ENCODE results near the gene CYP19A1. TPM values are rescaled to one million over a fixed set of nuclear protein-coding genes. Genes with fewer than 3 reads are reported as not detected.

Gene CYP19A1
- total RNA-seq, 1 donor from 2014 or later: not detected

GRCh38 chr15:51226576-51227210, 111.7 kb downstream of the CYP19A1 start:
- TF ChIP-seq, protein P1, sequence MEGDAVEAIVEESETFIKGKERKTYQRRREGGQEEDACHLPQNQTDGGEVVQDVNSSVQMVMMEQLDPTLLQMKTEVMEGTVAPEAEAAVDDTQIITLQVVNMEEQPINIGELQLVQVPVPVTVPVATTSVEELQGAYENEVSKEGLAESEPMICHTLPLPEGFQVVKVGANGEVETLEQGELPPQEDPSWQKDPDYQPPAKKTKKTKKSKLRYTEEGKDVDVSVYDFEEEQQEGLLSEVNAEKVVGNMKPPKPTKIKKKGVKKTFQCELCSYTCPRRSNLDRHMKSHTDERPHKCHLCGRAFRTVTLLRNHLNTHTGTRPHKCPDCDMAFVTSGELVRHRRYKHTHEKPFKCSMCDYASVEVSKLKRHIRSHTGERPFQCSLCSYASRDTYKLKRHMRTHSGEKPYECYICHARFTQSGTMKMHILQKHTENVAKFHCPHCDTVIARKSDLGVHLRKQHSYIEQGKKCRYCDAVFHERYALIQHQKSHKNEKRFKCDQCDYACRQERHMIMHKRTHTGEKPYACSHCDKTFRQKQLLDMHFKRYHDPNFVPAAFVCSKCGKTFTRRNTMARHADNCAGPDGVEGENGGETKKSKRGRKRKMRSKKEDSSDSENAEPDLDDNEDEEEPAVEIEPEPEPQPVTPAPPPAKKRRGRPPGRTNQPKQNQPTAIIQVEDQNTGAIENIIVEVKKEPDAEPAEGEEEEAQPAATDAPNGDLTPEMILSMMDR (IDR thresholded peaks at IDR 0.05; ENCODE audit: insufficient read depth, low read length, poor library complexity, severe bottlenecking): no peak

DNA sequence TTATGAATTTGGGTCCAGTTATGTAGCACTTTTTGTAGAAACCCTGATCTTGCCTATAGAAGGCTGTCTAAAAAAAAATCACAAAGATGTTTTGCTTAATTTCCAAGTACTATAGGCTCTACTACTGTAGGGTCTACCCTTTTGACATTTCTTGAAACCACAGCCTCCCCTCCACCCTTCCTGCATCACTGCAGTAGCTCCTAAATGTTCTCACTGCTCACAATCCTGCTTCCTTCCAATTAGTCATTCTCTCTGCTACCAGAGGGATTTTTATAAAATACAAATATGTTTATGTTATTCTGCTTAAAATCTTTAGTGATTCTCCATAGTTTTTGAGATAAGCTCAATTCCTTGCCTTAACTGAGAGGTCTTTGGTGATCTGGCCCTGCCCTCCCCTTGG, 114.0 kb downstream of the CYP19A1 start:
- no peaks in the 10 kb centered on the region for H3K36me3 ChIP-seq (ENCODE audit: control insufficient read depth, insufficient read depth, low read length)
- TF ChIP-seq, protein P1 (IDR thresholded peaks at IDR 0.05; ENCODE audit: insufficient read depth, low read length, poor library complexity, severe bottlenecking): no peak
- H3K4me3 ChIP-seq (ENCODE audit: low read depth, low read length): no peak overlapping the region
- no peak for DNase-seq (ENCODE audit: low read depth)
- H3K27me3 ChIP-seq (ENCODE audit: control insufficient read depth, insufficient read depth, low read length): no peaks in the 10 kb centered on the region

More at GRCh38 chr15:51226576-51227210, 111.7 kb downstream of the CYP19A1 start:
- H3K36me3 ChIP-seq (ENCODE audit: control insufficient read depth, insufficient read depth, low read length): no peaks in the 10 kb centered on the region
- DNase-seq (ENCODE audit: low read depth): no peak
- no peaks in the 10 kb centered on the region for H3K27me3 ChIP-seq (ENCODE audit: control insufficient read depth, insufficient read depth, low read length)
- no peak overlapping the region for H3K4me3 ChIP-seq (ENCODE audit: low read depth, low read length)

- H3K36me3 ChIP-seq (ENCODE audit: control insufficient read depth, insufficient read depth, low read length): no peaks in the 10 kb centered on the region
- DNase-seq (ENCODE audit: low read depth): peak; percentile 35
- H3K4me3 ChIP-seq (ENCODE audit: low read depth, low read length): no peak overlapping the region
- H3K27me3 ChIP-seq (ENCODE audit: control insufficient read depth, insufficient read depth, low read length): no peaks in the 10 kb centered on the region
- TF ChIP-seq, protein P1 (IDR thresholded peaks at IDR 0.05; ENCODE audit: insufficient read depth, low read length, poor library complexity, severe bottlenecking): no peak
Measured at GRCh38 chr15:51223771-51224229, 114.6 kb downstream of the CYP19A1 start.

GRCh38 chr15:51218299-51218938, 120.0 kb downstream of the CYP19A1 start:
- H3K4me3 ChIP-seq (ENCODE audit: low read depth, low read length): no peak overlapping the region
- H3K36me3 ChIP-seq (ENCODE audit: control insufficient read depth, insufficient read depth, low read length): no peaks in the 10 kb centered on the region
- TF ChIP-seq, protein P1 (IDR thresholded peaks at IDR 0.05; ENCODE audit: insufficient read depth, low read length, poor library complexity, severe bottlenecking): no peak
- no peak for DNase-seq (ENCODE audit: low read depth)
- H3K27me3 ChIP-seq (ENCODE audit: control insufficient read depth, insufficient read depth, low read length): no peaks in the 10 kb centered on the region

DNA sequence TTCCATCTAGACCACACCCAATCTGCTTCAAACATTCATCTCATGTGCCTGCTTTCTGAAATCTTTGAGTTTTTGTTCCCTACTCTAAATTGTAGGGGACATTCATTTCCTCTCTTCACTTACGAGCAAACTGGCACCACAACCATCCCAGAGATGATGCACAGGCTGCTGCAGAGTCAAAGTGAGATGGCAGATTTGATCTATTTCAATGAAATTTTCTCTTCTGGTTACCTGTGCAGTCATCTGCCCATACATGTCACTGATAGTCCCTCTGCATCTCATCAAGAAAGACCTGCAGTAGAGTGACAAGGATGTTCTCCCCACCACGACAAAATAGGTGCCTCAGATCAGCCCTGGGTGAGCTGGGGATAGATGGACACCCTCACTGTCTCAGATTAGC, 125.5 kb downstream of the CYP19A1 start:
- H3K36me3 ChIP-seq (ENCODE audit: control insufficient read depth, insufficient read depth, low read length): no peaks in the 10 kb centered on the region
- TF ChIP-seq, protein P1 (IDR thresholded peaks at IDR 0.05; ENCODE audit: insufficient read depth, low read length, poor library complexity, severe bottlenecking): no peak
- H3K27me3 ChIP-seq (ENCODE audit: control insufficient read depth, insufficient read depth, low read length): no peaks in the 10 kb centered on the region
- no peak for DNase-seq (ENCODE audit: low read depth)
- H3K4me3 ChIP-seq (ENCODE audit: low read depth, low read length): no peak overlapping the region
